NCI-H524 treated with DMSO at 0.1 percent for 48 hours (cell line): ENCODE measurements around the gene SLC24A5.

Source experiments
- DNase-seq: peaks from one replicate; lab custom pipeline; 2025; lab: John Stamatoyannopoulos, UW

The SLC24A5 gene

GRCh38 chr15:48190932-48191573 is 70.3 kb downstream of the SLC24A5 start:
- DNase-seq = no peak

DNA sequence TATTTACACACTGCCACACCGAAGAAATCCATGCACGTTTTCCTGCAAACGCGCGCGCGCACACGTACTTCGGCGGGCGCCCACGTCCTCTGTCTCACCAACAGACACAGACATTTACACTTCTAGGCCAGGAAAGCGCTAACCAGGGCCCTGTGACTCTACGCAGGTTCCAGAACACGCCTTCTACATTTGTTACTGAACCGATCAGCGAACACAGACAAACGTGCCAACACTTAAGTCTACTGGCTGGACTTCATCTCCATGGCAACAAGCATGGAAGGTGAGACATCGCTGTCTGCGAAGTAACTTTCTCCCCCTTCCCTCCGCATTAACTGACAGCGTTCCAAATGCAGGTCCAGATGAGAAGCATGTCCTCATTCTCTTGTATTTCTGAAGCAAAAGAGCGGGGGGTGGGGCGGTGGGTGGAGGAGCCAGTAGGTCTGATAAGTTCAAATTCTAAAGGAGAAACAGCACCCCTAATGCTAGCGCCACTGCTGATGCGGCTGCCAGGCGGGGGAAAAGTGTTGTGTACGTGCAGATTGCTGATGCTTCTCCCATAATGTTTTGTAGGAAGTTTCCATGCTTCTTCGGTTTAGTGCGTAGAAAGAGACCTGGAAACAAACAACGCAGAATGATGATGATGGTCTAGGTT is 70.9 kb downstream of the SLC24A5 start, which contains the start of gene CTXN2:
TSS of gene CTXN2 (plus strand) at position 92 of the 652 bp plus-strand sequence. CDS start 9,636 bp downstream, outside the sequence.
- peak; percentile 52 for DNase-seq
